Mesothelial cell of epicardium (in vitro differentiated cells): ENCODE results near the gene PITRM1. TPM values are rescaled to one million over a fixed set of nuclear protein-coding genes. Genes with fewer than 3 reads are reported as not detected.

Source experiments
- DNase-seq, 2 experiments: peaks; one replicate each; pipeline ENCODE4 v3.0.0; 2021; ENCODE audit warnings: low spot score in 2 of 2; ENCODE audit not compliant: unreplicated experiment in 2 of 2
- H3K27ac Mint-ChIP-seq: 2 replicates; pipeline ENCODE4 v1.8.0; 2021; ENCODE audit warnings: mixed read lengths
- H3K27me3 Mint-ChIP-seq: 2 replicates; pipeline ENCODE4 v1.8.0; 2021; ENCODE audit warnings: low read depth, mixed read lengths
- H3K36me3 Mint-ChIP-seq: 2 replicates; pipeline ENCODE4 v1.8.0; 2021; ENCODE audit warnings: mixed read lengths
- H3K4me1 Mint-ChIP-seq: 2 replicates; pipeline ENCODE4 v1.8.0; 2021; ENCODE audit warnings: mixed read lengths
- H3K4me3 Mint-ChIP-seq: 2 replicates; pipeline ENCODE4 v1.8.0; 2021; ENCODE audit warnings: mild to moderate bottlenecking, moderate library complexity, mixed read lengths
- H3K9me3 Mint-ChIP-seq: 2 replicates; pipeline ENCODE4 v1.8.0; 2021; ENCODE audit warnings: mixed read lengths
- CTCF ChIP-seq: fragments of 200-600 bp; sonication (generic); IDR thresholded peaks from one replicate; pipeline ENCODE4 v1.5.0; 2021; ENCODE audit warnings: antibody characterized with exemption; ENCODE audit not compliant: unreplicated experiment
- total RNA-seq: library from RNA; stranded (reverse); gene quantifications from 3 replicates; pipeline ENCODE4 v1.2.1, GENCODE V29; 2021

Gene PITRM1
- total RNA-seq, 1 donor from 2014 or later: 75.5 TPM

DNA sequence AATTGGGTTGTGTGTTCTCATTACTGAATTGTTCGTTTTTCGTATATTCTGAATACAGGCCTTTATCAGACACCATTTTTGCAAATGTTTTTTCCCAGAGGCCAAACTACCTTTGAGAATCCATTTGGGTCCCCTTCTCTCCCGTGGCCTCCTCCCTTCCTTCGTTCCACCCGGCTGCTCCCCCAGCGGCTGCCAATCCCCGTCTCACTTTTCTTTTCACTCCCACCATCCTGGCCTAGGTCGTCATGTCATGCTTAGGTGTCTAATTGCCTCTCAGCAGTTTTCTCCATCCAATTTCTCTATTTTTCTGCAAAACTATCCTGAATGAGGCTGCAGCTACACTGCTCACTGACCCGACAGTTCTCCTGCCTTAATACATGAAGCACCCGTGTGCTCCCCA is 17.9 kb downstream of the PITRM1 start:
- Mint-ChIP-seq H3K9me3 (no peaks in the 10 kb centered on the region), H3K4me1 (no peaks in the 10 kb centered on the region), H3K4me3 (no peak overlapping the region), H3K27me3 (no peaks in the 10 kb centered on the region), H3K27ac (no peak overlapping the region), H3K36me3 (peaks cover 55% of the 10 kb centered on the region)
- no peak for TF ChIP-seq CTCF
- DNase-seq: no peak

GRCh38 chr10:3152566-3152935 is 20.0 kb downstream of the PITRM1 start:
- no peak for TF ChIP-seq CTCF
- Mint-ChIP-seq H3K4me1 (no peaks in the 10 kb centered on the region), H3K27me3 (no peaks in the 10 kb centered on the region), H3K36me3 (peaks cover 50% of the 10 kb centered on the region), H3K4me3 (no peak overlapping the region), H3K27ac (no peak overlapping the region), H3K9me3 (no peaks in the 10 kb centered on the region)
- DNase-seq: no peak

DNA sequence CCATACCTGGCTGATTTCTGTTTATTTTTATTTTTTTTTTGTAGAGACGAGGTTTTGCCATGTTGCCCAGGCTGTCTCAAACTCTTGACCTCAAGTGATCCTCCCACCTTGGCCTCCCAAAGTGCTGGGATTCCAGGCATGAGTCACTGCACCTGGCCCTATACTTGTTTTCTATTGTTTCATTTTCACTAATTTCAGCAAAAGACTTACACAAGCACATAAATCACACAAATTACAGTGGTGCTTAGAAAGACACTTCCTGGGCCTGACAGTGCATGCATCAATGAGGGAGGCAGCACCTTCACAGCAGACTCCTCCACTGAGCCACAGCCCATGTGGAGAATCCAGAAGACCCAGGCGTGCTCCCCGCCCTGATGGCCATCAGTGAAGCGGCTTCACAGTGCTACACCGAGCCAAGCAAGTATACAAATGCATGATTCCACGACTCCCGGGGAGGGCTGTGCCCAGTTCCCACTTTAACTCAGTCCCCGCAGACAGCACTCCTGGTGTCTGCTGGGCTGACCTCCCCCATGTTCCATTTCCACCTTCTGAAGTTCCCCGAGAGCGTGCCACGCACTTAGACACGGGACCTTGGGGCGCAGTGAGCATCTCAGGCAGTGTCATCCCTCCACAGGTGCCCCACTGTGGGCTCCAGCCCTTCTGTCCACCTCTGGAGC is 20.6 kb downstream of the PITRM1 start:
- no peak for TF ChIP-seq CTCF
- Mint-ChIP-seq H3K27ac (no peak overlapping the region), H3K36me3 (peaks cover 49% of the 10 kb centered on the region), H3K27me3 (no peaks in the 10 kb centered on the region), H3K9me3 (no peaks in the 10 kb centered on the region), H3K4me1 (no peaks in the 10 kb centered on the region), H3K4me3 (no peak overlapping the region)
- no peak for DNase-seq

- no peak overlapping the region for H3K4me3 Mint-ChIP-seq
- H3K27me3 Mint-ChIP-seq: no peaks in the 10 kb centered on the region
- no peaks in the 10 kb centered on the region for H3K4me1 Mint-ChIP-seq
- peaks cover 47% of the 10 kb centered on the region for H3K36me3 Mint-ChIP-seq
- no peaks in the 10 kb centered on the region for H3K9me3 Mint-ChIP-seq
- no peak for DNase-seq
- TF ChIP-seq CTCF: no peak
- H3K27ac Mint-ChIP-seq: no peak overlapping the region
Measured at GRCh38 chr10:3150961-3151360, 21.6 kb downstream of the PITRM1 start.

- Mint-ChIP-seq H3K36me3 (peaks cover 49% of the 10 kb centered on the region), H3K4me1 (no peaks in the 10 kb centered on the region), H3K27me3 (no peaks in the 10 kb centered on the region), H3K9me3 (no peaks in the 10 kb centered on the region), H3K27ac (no peak overlapping the region), H3K4me3 (no peak overlapping the region)
- TF ChIP-seq CTCF: no peak
- no peak for DNase-seq
Measured at GRCh38 chr10:3150366-3150765, 22.2 kb downstream of the PITRM1 start.

DNA sequence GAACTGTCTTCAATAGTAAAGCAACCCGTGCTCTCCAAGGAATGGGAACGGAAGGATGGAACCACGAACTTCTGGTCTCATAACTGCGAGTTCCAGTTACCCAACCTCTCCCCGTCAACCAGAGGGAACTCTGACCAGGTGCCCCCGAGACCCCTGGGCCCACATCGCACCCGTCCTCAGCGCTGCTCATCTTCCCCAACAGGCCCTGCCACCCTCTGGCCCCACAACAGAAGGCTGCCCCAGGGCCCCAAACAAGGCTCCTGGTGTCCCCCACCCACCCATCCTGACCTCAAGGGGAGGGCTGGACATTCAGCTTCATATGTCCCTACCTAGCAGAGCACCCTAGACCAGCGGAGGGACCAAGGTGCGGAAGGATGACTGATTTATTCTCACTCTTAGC is 22.7 kb downstream of the PITRM1 start:
- peaks cover 48% of the 10 kb centered on the region for H3K36me3 Mint-ChIP-seq

More for the DNA sequence above, 22.7 kb downstream of the PITRM1 start:
- Mint-ChIP-seq H3K9me3 (no peaks in the 10 kb centered on the region), H3K4me3 (no peak overlapping the region), H3K27me3 (no peaks in the 10 kb centered on the region), H3K4me1 (no peaks in the 10 kb centered on the region), H3K27ac (no peak overlapping the region)
- no peak for DNase-seq
- no peak for TF ChIP-seq CTCF
